WTC11 (cell line): ENCODE data around the gene FRMD4A. TPM values are rescaled to one million over a fixed set of nuclear protein-coding genes. Genes with fewer than 3 reads are reported as not detected.

ENCODE experiments used
- ATAC-seq: fragments of 200-7000 bp; cut with Tn5 transposase; 2 replicates; pipeline ENCODE4 v1.10.0; 2021; ENCODE audit warnings: mild to moderate bottlenecking, moderate library complexity
- CTCF ChIA-PET: fragments of 300-600 bp; sonication (Branson Sonifier 250); formaldehyde crosslinking; loops from one replicate; lab custom pipeline; 2021; ENCODE audit warnings: antibody characterized with exemption; lab: Charles Lee
- POLR2A ChIA-PET: fragments of 350-600 bp; sonication (Branson Sonifier 250); formaldehyde crosslinking; loops from one replicate; lab custom pipeline; 2021; ENCODE audit warnings: antibody characterized with exemption; lab: Charles Lee
- DNase-seq: peaks from one replicate; pipeline ENCODE4 v3.0.0; 2021; ENCODE audit warnings: low spot score
- H3K27ac Mint-ChIP-seq: 2 replicates; pipeline ENCODE4 v1.8.0; 2021; ENCODE audit warnings: mixed read lengths
- H3K27me3 Mint-ChIP-seq: 2 replicates; pipeline ENCODE4 v1.8.0; 2021; ENCODE audit warnings: low read depth, mild to moderate bottlenecking, moderate library complexity, mixed read lengths
- H3K36me3 Mint-ChIP-seq: 2 replicates; pipeline ENCODE4 v1.8.0; 2021; ENCODE audit warnings: mixed read lengths
- H3K4me1 Mint-ChIP-seq: 2 replicates; pipeline ENCODE4 v1.8.0; 2022; ENCODE audit warnings: mixed read lengths
- H3K4me3 Mint-ChIP-seq: 2 replicates; pipeline ENCODE4 v1.8.0; 2021; ENCODE audit warnings: mild to moderate bottlenecking, moderate library complexity, mixed read lengths
- H3K9me3 Mint-ChIP-seq: 2 replicates; pipeline ENCODE4 v1.8.0; 2021; ENCODE audit warnings: mixed read lengths
- CBFB ChIP-seq: sonication (generic); formaldehyde crosslinking; IDR thresholded peaks from 2 replicates; pipeline ENCODE4 v1.8.1; 2022; ENCODE audit warnings: mild to moderate bottlenecking, low read depth, missing genetic modification reagents
- IRF2 ChIP-seq: sonication (generic); formaldehyde crosslinking; IDR thresholded peaks from 2 replicates; pipeline ENCODE4 v1.8.0; 2022; ENCODE audit warnings: low read depth, missing genetic modification reagents, borderline replicate concordance
- MXD4 ChIP-seq: fragments of 250-450 bp; sonication (Bioruptor Pico); IDR thresholded peaks from 2 replicates; pipeline ENCODE4 v1.8.0; 2021; ENCODE audit warnings: mild to moderate bottlenecking, moderate library complexity, borderline replicate concordance
- NR1H2 ChIP-seq: sonication (generic); formaldehyde crosslinking; IDR thresholded peaks from 2 replicates; pipeline ENCODE4 v1.9.0; 2021; ENCODE audit warnings: mild to moderate bottlenecking, moderate library complexity, missing genetic modification reagents
- OVOL2 ChIP-seq: fragments of 250-450 bp; sonication (Bioruptor Pico); IDR thresholded peaks from 2 replicates; pipeline ENCODE4 v1.9.0; 2021; ENCODE audit warnings: mild to moderate bottlenecking, borderline replicate concordance
- SMAD3 ChIP-seq: sonication (generic); formaldehyde crosslinking; IDR thresholded peaks from 2 replicates; pipeline ENCODE4 v1.8.0; 2022; ENCODE audit warnings: missing genetic modification reagents, mild to moderate bottlenecking, borderline replicate concordance
- ZNF219 ChIP-seq: sonication (generic); formaldehyde crosslinking; IDR thresholded peaks from 2 replicates; pipeline ENCODE4 v1.8.0; 2023; ENCODE audit warnings: missing genetic modification reagents, mild to moderate bottlenecking, borderline replicate concordance
- ZNF423 ChIP-seq: fragments of 250-450 bp; sonication (Bioruptor Pico); IDR thresholded peaks from 2 replicates; pipeline ENCODE4 v2.1.2; 2022; ENCODE audit warnings: mild to moderate bottlenecking, moderate library complexity
- ZNF671 ChIP-seq: fragments of 250-450 bp; sonication (Bioruptor Pico); IDR thresholded peaks from 2 replicates; pipeline ENCODE4 v1.8.0; 2021; ENCODE audit warnings: mild to moderate bottlenecking
- total RNA-seq: library from RNA; stranded (reverse); gene quantifications from 3 replicates; pipeline ENCODE4 v1.2.3, GENCODE V29; 2021
- TF ChIP-seq, protein P1 (sequence below): fragments of 250-450 bp; sonication (Bioruptor Pico); IDR thresholded peaks from 2 replicates; pipeline ENCODE4 v1.9.0; 2021; ENCODE audit warnings: mild to moderate bottlenecking, borderline replicate concordance
- TF ChIP-seq, protein P2 (sequence below): fragments of 250-450 bp; sonication (Bioruptor Pico); conservative IDR thresholded peaks from 2 replicates; pipeline ENCODE4 v1.9.0; 2021; ENCODE audit warnings: mild to moderate bottlenecking
- TF ChIP-seq, protein P3 (sequence below): sonication (generic); formaldehyde crosslinking; IDR thresholded peaks from 2 replicates; pipeline ENCODE4 v1.8.0; 2022; ENCODE audit warnings: mild to moderate bottlenecking, missing genetic modification reagents
- TF ChIP-seq, protein P4 (sequence below): sonication (generic); formaldehyde crosslinking; IDR thresholded peaks from 2 replicates; pipeline ENCODE4 v1.8.1; 2023; ENCODE audit warnings: mild to moderate bottlenecking, missing genetic modification reagents, moderate library complexity
- TF ChIP-seq, protein P5 (sequence below): sonication (generic); formaldehyde crosslinking; conservative IDR thresholded peaks from 2 replicates; pipeline ENCODE4 v1.8.1; 2023; ENCODE audit warnings: mild to moderate bottlenecking, low read depth, missing genetic modification reagents, moderate library complexity
- TF ChIP-seq, protein P6 (sequence below): fragments of 200-600 bp; IDR thresholded peaks from 2 replicates; pipeline ENCODE4 v1.8.0; 2022; ENCODE audit warnings: antibody characterized with exemption
- TF ChIP-seq, protein P7 (sequence below): fragments of 250-450 bp; sonication (Bioruptor Pico); IDR thresholded peaks from 2 replicates; pipeline ENCODE4 v1.9.0; 2021; ENCODE audit warnings: moderate library complexity, mild to moderate bottlenecking, inconsistent platforms, borderline replicate concordance

FRMD4A gene
- total RNA-seq, 1 experiment from 2014 or later, result 35.5 TPM

DNA sequence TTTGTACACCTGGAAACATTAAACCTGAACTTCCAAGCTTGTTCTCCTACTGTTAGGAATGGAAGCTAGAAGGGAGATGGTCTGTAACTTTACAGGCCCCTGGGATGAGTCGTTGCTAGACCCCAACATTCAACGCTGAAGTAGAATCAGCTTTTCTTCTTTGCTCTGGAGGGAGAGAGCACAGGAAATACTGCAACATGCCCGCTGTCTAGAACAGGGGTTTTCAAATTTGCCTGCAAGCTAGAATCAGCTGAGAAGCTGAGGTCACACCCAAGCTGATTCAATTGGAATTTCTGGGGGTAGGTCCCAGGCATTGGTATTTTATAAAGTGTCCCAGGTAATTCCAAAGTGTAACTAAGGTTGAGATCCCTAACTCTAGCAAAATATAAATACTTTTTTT is 524.3 kb downstream of the FRMD4A start (continued):
- TF ChIP-seq, protein P1, sequence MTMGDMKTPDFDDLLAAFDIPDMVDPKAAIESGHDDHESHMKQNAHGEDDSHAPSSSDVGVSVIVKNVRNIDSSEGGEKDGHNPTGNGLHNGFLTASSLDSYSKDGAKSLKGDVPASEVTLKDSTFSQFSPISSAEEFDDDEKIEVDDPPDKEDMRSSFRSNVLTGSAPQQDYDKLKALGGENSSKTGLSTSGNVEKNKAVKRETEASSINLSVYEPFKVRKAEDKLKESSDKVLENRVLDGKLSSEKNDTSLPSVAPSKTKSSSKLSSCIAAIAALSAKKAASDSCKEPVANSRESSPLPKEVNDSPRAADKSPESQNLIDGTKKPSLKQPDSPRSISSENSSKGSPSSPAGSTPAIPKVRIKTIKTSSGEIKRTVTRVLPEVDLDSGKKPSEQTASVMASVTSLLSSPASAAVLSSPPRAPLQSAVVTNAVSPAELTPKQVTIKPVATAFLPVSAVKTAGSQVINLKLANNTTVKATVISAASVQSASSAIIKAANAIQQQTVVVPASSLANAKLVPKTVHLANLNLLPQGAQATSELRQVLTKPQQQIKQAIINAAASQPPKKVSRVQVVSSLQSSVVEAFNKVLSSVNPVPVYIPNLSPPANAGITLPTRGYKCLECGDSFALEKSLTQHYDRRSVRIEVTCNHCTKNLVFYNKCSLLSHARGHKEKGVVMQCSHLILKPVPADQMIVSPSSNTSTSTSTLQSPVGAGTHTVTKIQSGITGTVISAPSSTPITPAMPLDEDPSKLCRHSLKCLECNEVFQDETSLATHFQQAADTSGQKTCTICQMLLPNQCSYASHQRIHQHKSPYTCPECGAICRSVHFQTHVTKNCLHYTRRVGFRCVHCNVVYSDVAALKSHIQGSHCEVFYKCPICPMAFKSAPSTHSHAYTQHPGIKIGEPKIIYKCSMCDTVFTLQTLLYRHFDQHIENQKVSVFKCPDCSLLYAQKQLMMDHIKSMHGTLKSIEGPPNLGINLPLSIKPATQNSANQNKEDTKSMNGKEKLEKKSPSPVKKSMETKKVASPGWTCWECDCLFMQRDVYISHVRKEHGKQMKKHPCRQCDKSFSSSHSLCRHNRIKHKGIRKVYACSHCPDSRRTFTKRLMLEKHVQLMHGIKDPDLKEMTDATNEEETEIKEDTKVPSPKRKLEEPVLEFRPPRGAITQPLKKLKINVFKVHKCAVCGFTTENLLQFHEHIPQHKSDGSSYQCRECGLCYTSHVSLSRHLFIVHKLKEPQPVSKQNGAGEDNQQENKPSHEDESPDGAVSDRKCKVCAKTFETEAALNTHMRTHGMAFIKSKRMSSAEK (CRISPR knock-in tag), result no peak
- TF ChIP-seq CBFB (no peak), IRF2 (no peak)
- TF ChIP-seq, protein P2, sequence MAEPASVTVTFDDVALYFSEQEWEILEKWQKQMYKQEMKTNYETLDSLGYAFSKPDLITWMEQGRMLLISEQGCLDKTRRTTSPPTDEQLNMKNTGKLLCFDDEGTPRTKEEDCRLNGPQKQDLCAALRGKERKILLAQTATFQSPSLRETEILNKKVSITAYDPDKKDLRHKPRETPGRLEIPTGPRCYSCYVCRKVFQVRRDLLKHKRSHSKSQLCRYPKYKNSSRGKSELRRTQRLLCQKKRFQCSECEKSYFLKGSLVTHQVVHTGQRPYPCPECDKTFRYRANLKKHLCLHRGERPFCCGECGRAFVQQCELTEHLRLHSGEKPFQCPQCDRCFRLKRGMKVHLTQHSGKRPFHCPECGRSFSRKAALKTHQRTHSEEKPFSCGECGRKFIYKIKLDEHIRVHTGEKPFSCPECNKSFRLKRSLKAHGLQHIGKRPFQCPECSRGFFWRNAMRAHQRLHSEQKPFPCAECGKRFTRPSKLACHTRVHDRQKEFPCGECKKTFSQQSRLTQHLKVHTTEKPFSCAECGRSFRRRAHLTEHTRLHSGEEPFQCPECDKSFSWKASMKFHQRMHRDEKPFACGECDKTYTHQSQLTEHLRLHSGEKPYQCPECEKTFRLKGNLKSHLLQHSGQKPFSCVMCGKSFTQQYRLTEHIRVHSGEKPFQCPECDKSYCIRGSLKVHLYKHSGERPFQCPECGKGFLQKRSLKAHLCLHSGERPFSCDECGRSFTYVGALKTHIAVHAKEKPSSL (CRISPR knock-in tag), result no peak

DNA sequence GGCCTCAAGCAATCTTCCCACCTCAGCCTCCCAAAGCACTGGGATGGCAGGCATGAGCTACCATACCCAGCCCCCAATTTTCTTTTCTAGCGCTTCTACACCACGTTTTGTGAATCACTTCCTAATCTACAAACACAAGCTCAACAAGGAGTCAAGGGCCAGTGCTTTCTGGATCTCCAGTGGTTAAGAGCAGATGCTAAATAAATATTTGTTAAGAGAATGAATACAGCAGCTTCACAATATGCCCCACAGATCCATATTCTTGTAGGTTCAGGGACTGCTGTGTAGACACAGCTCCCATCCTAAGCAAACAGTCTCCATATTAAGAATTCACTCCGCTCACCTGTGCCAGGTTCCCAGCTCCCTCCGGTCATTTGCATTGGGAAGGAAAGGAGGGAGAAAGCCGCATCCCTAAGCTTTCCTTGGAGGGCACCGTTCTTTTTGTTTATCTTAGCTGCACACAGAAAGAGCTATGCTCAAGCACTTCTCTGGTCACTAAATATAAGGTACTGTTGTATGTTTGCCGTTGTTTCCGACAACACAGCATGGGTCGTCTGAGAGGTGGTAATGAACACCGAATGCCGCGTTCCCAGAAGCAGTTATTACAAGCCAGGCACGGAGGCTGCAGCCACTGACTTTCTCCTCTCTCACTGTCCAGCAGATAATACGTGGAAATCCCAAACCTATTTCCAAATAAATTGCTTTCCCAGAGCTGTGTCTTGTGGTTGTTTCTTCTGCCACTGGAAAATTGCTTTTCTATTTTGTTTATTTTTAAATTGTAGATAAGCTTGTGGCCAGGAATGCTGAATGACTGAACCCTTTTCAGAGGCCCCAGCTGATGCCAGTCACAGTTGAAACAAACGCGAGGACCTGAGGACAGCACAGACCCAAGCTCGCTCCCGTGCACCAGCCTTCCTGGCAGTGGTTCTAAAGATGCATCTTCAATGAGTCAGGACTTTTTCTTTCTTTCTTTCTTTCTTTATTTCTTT is 526.9 kb downstream of the FRMD4A start:
- Mint-ChIP-seq H3K36me3 (no peaks in the 10 kb centered on the region), H3K27ac (peak overlapping the region; percentile 60), H3K27me3 (no peaks in the 10 kb centered on the region), H3K4me3 (no peak overlapping the region), H3K4me1 (peaks cover 16% of the 10 kb centered on the region), H3K9me3 (no peaks in the 10 kb centered on the region)
- ATAC-seq (no peak; the same call in 1 of the 2 replicates), DNase-seq (no peak)
- ChIA-PET POLR2A (interaction anchor here (0.6 kb wide), 1 partner anchor 194 kb away, joined by 5 read pairs; no protein-coding TSS in a partner anchor), CTCF (interaction anchor here (0.6 kb wide), 1 partner anchor 191 kb away, joined by 3 read pairs; no protein-coding TSS in a partner anchor)
- TF ChIP-seq OVOL2 (CRISPR knock-in tag), result no peak
- TF ChIP-seq SMAD3 (CRISPR knock-in tag), result no peak
- TF ChIP-seq, protein P3, sequence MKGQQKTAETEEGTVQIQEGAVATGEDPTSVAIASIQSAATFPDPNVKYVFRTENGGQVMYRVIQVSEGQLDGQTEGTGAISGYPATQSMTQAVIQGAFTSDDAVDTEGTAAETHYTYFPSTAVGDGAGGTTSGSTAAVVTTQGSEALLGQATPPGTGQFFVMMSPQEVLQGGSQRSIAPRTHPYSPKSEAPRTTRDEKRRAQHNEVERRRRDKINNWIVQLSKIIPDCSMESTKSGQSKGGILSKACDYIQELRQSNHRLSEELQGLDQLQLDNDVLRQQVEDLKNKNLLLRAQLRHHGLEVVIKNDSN (CRISPR knock-in tag), result no peak
- no peak for TF ChIP-seq ZNF423 (CRISPR knock-in tag)
- no peak for TF ChIP-seq ZNF219 (CRISPR knock-in tag)
- TF ChIP-seq, protein P4, sequence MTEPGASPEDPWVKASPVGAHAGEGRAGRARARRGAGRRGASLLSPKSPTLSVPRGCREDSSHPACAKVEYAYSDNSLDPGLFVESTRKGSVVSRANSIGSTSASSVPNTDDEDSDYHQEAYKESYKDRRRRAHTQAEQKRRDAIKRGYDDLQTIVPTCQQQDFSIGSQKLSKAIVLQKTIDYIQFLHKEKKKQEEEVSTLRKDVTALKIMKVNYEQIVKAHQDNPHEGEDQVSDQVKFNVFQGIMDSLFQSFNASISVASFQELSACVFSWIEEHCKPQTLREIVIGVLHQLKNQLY (CRISPR knock-in tag), result no peak
- no peak for TF ChIP-seq MXD4
- TF ChIP-seq, protein P5, sequence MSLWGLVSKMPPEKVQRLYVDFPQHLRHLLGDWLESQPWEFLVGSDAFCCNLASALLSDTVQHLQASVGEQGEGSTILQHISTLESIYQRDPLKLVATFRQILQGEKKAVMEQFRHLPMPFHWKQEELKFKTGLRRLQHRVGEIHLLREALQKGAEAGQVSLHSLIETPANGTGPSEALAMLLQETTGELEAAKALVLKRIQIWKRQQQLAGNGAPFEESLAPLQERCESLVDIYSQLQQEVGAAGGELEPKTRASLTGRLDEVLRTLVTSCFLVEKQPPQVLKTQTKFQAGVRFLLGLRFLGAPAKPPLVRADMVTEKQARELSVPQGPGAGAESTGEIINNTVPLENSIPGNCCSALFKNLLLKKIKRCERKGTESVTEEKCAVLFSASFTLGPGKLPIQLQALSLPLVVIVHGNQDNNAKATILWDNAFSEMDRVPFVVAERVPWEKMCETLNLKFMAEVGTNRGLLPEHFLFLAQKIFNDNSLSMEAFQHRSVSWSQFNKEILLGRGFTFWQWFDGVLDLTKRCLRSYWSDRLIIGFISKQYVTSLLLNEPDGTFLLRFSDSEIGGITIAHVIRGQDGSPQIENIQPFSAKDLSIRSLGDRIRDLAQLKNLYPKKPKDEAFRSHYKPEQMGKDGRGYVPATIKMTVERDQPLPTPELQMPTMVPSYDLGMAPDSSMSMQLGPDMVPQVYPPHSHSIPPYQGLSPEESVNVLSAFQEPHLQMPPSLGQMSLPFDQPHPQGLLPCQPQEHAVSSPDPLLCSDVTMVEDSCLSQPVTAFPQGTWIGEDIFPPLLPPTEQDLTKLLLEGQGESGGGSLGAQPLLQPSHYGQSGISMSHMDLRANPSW, result no peak
- no peak for TF ChIP-seq ZNF671 (CRISPR knock-in tag)
- TF ChIP-seq, protein P6, sequence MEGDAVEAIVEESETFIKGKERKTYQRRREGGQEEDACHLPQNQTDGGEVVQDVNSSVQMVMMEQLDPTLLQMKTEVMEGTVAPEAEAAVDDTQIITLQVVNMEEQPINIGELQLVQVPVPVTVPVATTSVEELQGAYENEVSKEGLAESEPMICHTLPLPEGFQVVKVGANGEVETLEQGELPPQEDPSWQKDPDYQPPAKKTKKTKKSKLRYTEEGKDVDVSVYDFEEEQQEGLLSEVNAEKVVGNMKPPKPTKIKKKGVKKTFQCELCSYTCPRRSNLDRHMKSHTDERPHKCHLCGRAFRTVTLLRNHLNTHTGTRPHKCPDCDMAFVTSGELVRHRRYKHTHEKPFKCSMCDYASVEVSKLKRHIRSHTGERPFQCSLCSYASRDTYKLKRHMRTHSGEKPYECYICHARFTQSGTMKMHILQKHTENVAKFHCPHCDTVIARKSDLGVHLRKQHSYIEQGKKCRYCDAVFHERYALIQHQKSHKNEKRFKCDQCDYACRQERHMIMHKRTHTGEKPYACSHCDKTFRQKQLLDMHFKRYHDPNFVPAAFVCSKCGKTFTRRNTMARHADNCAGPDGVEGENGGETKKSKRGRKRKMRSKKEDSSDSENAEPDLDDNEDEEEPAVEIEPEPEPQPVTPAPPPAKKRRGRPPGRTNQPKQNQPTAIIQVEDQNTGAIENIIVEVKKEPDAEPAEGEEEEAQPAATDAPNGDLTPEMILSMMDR, result no peak
- no peak for TF ChIP-seq NR1H2
- TF ChIP-seq, protein P7, sequence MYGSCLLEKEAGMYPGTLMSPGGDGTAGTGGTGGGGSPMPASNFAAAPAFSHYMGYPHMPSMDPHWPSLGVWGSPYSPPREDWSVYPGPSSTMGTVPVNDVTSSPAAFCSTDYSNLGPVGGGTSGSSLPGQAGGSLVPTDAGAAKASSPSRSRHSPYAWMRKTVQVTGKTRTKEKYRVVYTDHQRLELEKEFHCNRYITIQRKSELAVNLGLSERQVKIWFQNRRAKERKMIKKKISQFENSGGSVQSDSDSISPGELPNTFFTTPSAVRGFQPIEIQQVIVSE (CRISPR knock-in tag), result no peak
